ENCODE measurements around the gene IL25. TPM values are rescaled to one million over a fixed set of nuclear protein-coding genes. Genes with fewer than 3 reads are reported as not detected.
"Not testable (repeated sequence)": the region's sequence is repeated elsewhere in the genome, so short reads cannot be mapped to it uniquely, and the experiment has no call there.

The IL25 gene
- total RNA-seq, 1 donor, result not detected

GRCh38 chr14:23414906-23415820, 42.6 kb downstream of the IL25 start:
- H2AFZ ChIP-seq (ENCODE audit: low read length), result no peak overlapping the region
- peak; percentile 58 for DNase-seq (ENCODE audit: insufficient read length, low spot score, missing footprints)
- TF ChIP-seq, protein P1, sequence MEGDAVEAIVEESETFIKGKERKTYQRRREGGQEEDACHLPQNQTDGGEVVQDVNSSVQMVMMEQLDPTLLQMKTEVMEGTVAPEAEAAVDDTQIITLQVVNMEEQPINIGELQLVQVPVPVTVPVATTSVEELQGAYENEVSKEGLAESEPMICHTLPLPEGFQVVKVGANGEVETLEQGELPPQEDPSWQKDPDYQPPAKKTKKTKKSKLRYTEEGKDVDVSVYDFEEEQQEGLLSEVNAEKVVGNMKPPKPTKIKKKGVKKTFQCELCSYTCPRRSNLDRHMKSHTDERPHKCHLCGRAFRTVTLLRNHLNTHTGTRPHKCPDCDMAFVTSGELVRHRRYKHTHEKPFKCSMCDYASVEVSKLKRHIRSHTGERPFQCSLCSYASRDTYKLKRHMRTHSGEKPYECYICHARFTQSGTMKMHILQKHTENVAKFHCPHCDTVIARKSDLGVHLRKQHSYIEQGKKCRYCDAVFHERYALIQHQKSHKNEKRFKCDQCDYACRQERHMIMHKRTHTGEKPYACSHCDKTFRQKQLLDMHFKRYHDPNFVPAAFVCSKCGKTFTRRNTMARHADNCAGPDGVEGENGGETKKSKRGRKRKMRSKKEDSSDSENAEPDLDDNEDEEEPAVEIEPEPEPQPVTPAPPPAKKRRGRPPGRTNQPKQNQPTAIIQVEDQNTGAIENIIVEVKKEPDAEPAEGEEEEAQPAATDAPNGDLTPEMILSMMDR (IDR thresholded peaks at IDR 0.05; ENCODE audit: extremely low read depth, low read depth, low read length), result no peak
- H3K9me3 ChIP-seq (ENCODE audit: low read depth, low read length), result no peaks in the 10 kb centered on the region
- no peak overlapping the region for H3K4me2 ChIP-seq (ENCODE audit: insufficient read depth, low read length)
- H3K27me3 ChIP-seq (ENCODE audit: insufficient read depth, low read length), result peaks cover 6% of the 10 kb centered on the region
- H3K4me1 ChIP-seq (ENCODE audit: insufficient read depth, low read length), result no peaks in the 10 kb centered on the region
- no peak overlapping the region for H3K27ac ChIP-seq (ENCODE audit: low read depth, low read length)
- no peaks in the 10 kb centered on the region for H3K36me3 ChIP-seq (ENCODE audit: insufficient read depth, low read length)
- no peak overlapping the region for H3K4me3 ChIP-seq (ENCODE audit: insufficient read depth, low read length)
- no peaks in the 10 kb centered on the region for H4K20me1 ChIP-seq (ENCODE audit: insufficient read depth, low read length)
- no peaks in the 10 kb centered on the region for H3K79me2 ChIP-seq (ENCODE audit: insufficient read depth, low read length)

DNA sequence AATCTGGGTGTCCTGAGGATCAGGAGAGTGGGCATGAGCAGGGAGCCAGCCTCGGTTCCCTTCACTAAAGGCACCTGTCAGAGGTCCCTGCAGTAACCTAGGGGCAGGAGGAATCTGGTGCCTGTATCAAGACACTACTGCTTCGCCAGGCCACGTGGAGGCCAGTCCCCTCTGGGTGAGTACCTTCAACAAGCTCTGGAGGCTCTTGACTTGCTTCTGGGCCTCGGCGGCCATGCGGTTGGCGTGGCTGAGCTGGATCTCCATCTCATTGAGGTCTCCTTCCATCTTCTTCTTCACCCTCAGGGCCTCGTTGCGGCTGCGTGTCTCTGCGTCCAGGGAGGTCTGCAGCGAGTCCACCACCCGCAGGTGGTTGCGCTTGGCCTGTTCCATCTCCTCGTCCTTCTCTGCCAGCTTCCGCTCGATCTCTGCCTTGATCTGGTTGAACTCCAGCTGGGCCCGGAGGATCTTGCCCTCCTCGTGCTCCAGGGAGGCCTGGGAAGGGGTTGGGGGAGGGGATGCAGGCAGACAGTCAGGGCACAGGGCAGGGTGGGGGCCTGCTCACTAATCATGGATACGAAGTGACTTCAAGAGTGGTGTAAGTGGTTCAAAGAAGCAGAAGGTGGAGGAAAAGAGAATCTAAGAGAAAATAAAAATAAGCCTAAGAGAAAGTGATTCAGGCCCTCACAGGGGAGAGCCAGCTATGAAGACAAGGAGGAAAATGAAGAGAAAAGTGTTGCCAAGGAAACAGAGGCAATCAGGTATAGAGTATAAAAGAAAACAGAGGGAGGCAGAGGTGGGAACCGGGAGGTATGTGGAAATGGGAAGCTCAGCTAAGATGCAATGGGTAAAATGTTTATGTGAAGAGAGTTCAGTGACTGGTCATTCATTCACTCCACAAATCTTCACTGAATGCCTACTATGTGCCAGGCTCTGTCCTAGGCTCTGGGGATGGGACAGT, 43.5 kb downstream of the IL25 start:
- H4K20me1 ChIP-seq (ENCODE audit: insufficient read depth, low read length), result no peaks in the 10 kb centered on the region
- DNase-seq (ENCODE audit: insufficient read length, low spot score, missing footprints), result no peak
- no peaks in the 10 kb centered on the region for H3K9me3 ChIP-seq (ENCODE audit: low read depth, low read length)
- no peak overlapping the region for H3K27ac ChIP-seq (ENCODE audit: low read depth, low read length)
- no peak overlapping the region for H3K4me3 ChIP-seq (ENCODE audit: insufficient read depth, low read length)
- no peaks in the 10 kb centered on the region for H3K4me1 ChIP-seq (ENCODE audit: insufficient read depth, low read length)
- TF ChIP-seq, protein P1 (IDR thresholded peaks at IDR 0.05; ENCODE audit: extremely low read depth, low read depth, low read length), result no peak
- no peaks in the 10 kb centered on the region for H3K36me3 ChIP-seq (ENCODE audit: insufficient read depth, low read length)
- peaks cover 6% of the 10 kb centered on the region for H3K27me3 ChIP-seq (ENCODE audit: insufficient read depth, low read length)
- no peak overlapping the region for H2AFZ ChIP-seq (ENCODE audit: low read length)
- no peak overlapping the region for H3K4me2 ChIP-seq (ENCODE audit: insufficient read depth, low read length)
- H3K79me2 ChIP-seq (ENCODE audit: insufficient read depth, low read length), result no peaks in the 10 kb centered on the region

DNA sequence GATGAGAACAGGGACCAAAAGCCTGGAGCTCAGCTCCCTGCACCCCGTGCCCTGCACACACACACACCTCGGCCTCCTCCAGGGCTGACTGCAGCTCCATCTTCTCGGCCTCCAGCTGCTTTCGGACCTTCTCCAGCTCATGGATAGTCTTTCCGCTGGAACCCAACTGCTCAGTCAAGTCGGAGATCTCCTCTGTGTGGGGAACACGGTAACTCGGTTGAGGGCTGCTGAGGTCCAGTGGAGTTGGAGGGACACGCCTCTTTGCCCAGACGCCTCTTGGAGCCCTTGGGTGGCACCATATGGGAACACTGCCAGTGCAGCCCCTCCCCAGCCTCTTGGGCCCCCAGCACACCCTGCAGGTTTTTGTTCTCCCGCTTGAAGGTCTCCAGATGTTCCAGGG, 44.2 kb downstream of the IL25 start:
- no peaks in the 10 kb centered on the region for H3K36me3 ChIP-seq (ENCODE audit: insufficient read depth, low read length)
- no peaks in the 10 kb centered on the region for H3K4me1 ChIP-seq (ENCODE audit: insufficient read depth, low read length)
- H3K27me3 ChIP-seq (ENCODE audit: insufficient read depth, low read length), result peaks cover 6% of the 10 kb centered on the region
- no peaks in the 10 kb centered on the region for H3K79me2 ChIP-seq (ENCODE audit: insufficient read depth, low read length)
- H4K20me1 ChIP-seq (ENCODE audit: insufficient read depth, low read length), result no peaks in the 10 kb centered on the region
- no peak overlapping the region for H3K4me3 ChIP-seq (ENCODE audit: insufficient read depth, low read length)
- DNase-seq (ENCODE audit: insufficient read length, low spot score, missing footprints), result no peak
- no peak overlapping the region for H2AFZ ChIP-seq (ENCODE audit: low read length)
- no peak overlapping the region for H3K27ac ChIP-seq (ENCODE audit: low read depth, low read length)
- TF ChIP-seq, protein P1 (IDR thresholded peaks at IDR 0.05; ENCODE audit: extremely low read depth, low read depth, low read length), result no peak
- no peak overlapping the region for H3K4me2 ChIP-seq (ENCODE audit: insufficient read depth, low read length)
- no peaks in the 10 kb centered on the region for H3K9me3 ChIP-seq (ENCODE audit: low read depth, low read length)

- not testable (repeated sequence) for H2AFZ ChIP-seq (ENCODE audit: low read length); H3K79me2 ChIP-seq (ENCODE audit: insufficient read depth, low read length); DNase-seq (ENCODE audit: insufficient read length, low spot score, missing footprints); H3K4me2 ChIP-seq (ENCODE audit: insufficient read depth, low read length); H3K27ac ChIP-seq (ENCODE audit: low read depth, low read length); H4K20me1 ChIP-seq (ENCODE audit: insufficient read depth, low read length); H3K36me3 ChIP-seq (ENCODE audit: insufficient read depth, low read length); H3K27me3 ChIP-seq (ENCODE audit: insufficient read depth, low read length); H3K4me1 ChIP-seq (ENCODE audit: insufficient read depth, low read length); H3K4me3 ChIP-seq (ENCODE audit: insufficient read depth, low read length); H3K9me3 ChIP-seq (ENCODE audit: low read depth, low read length)
These were observed 44.7 kb downstream of the IL25 start for GRCh38 chr14:23417269-23417668.

All from osteoblast (primary cell).